GM19025 (cell line): ENCODE measurements around the gene GALNT15.

Source experiments
- ATAC-seq: cut with Tn5 transposase; IDR thresholded peaks from one replicate; pipeline ENCODE4 v1.9.1; 2021; ENCODE audit warnings: mild to moderate bottlenecking, low read depth, moderate library complexity; ENCODE audit not compliant: unreplicated experiment

Gene GALNT15

GRCh38 chr3:16216373-16216935, 42.0 kb downstream of the GALNT15 start:
- no peak for ATAC-seq

GRCh38 chr3:16219777-16220176, 45.3 kb downstream of the GALNT15 start:
- no peak for ATAC-seq

GRCh38 chr3:16221990-16222389, 47.5 kb downstream of the GALNT15 start:
- ATAC-seq, result no peak

GRCh38 chr3:16222547-16222946, 48.1 kb downstream of the GALNT15 start:
- ATAC-seq, result no peak

- ATAC-seq, result no peak
Measured at GRCh38 chr3:16224325-16224724, 49.8 kb downstream of the GALNT15 start.

- no peak for ATAC-seq
Measured at GRCh38 chr3:16227566-16227965, 53.1 kb downstream of the GALNT15 start.

- no peak for ATAC-seq
Measured at GRCh38 chr3:16229681-16230080, 55.2 kb downstream of the GALNT15 start.

- ATAC-seq, result no peak
Measured at GRCh38 chr3:16231983-16232382, 57.5 kb downstream of the GALNT15 start.

GRCh38 chr3:16233806-16234205, 59.3 kb downstream of the GALNT15 start:
- ATAC-seq, result no peak

GRCh38 chr3:16234281-16234680, 59.8 kb downstream of the GALNT15 start:
- ATAC-seq, result no peak

- ATAC-seq, result no peak
Measured at GRCh38 chr3:16236030-16236639, 61.7 kb downstream of the GALNT15 start.

GRCh38 chr3:16236856-16237393, 62.4 kb downstream of the GALNT15 start:
- no peak for ATAC-seq

GRCh38 chr3:16239086-16239770, 64.7 kb downstream of the GALNT15 start:
- no peak for ATAC-seq

GRCh38 chr3:16239780-16240179, 65.3 kb downstream of the GALNT15 start:
- no peak for ATAC-seq

GRCh38 chr3:16240229-16241023, 65.9 kb downstream of the GALNT15 start:
- no peak for ATAC-seq

- ATAC-seq, result no peak
Measured at GRCh38 chr3:16241225-16241624, 66.7 kb downstream of the GALNT15 start.

GRCh38 chr3:16242177-16242576, 67.7 kb downstream of the GALNT15 start:
- ATAC-seq, result no peak

- no peak for ATAC-seq
Measured at GRCh38 chr3:16243706-16244490, 69.4 kb downstream of the GALNT15 start.

- ATAC-seq, result no peak
Measured at GRCh38 chr3:16245609-16246008, 71.1 kb downstream of the GALNT15 start.
